GM21526 (cell line): Measurements from ENCODE around the gene TULP1.
"Not testable (repeated sequence)": the region's sequence is repeated elsewhere in the genome, so short reads cannot be mapped to it uniquely, and the experiment has no call there.

Experiments
- ATAC-seq: cut with Tn5 transposase; IDR thresholded peaks from one replicate; pipeline ENCODE4 v1.9.1; 2021; ENCODE audit warnings: moderate library complexity; ENCODE audit not compliant: unreplicated experiment, low FRiP score

Gene TULP1

GRCh38 chr6:35512740-35513139 lies at the start of gene TULP1:
Gene TULP1 (minus strand): TSS chr6:35512896. CDS start chr6:35512858, 38 bp downstream.
- no peak for ATAC-seq

- no peak for ATAC-seq
Measured at GRCh38 chr6:35562060-35562459, 49.4 kb upstream of the TULP1 start.

- ATAC-seq, result no peak
Measured at GRCh38 chr6:35561113-35561512, 48.4 kb upstream of the TULP1 start.

- ATAC-seq, result no peak
Measured at GRCh38 chr6:35558571-35558970, 45.9 kb upstream of the TULP1 start.

- ATAC-seq, result no peak
Measured at GRCh38 chr6:35557239-35557638, 44.5 kb upstream of the TULP1 start.

- ATAC-seq, result no peak
Measured at GRCh38 chr6:35554811-35555210, 42.1 kb upstream of the TULP1 start.

GRCh38 chr6:35553315-35553714 lies 40.6 kb upstream of the TULP1 start:
- ATAC-seq, result no peak

- no peak for ATAC-seq
Measured at GRCh38 chr6:35552285-35552917, 39.7 kb upstream of the TULP1 start.

GRCh38 chr6:35550437-35550836 lies 37.7 kb upstream of the TULP1 start:
- ATAC-seq, result no peak

GRCh38 chr6:35547676-35548075 lies 35.0 kb upstream of the TULP1 start:
- ATAC-seq, result no peak

GRCh38 chr6:35544769-35545361 lies 32.2 kb upstream of the TULP1 start:
- no peak for ATAC-seq

- ATAC-seq, result no peak
Measured at GRCh38 chr6:35543459-35544193, 30.9 kb upstream of the TULP1 start.

GRCh38 chr6:35541836-35542235 lies 29.1 kb upstream of the TULP1 start:
- ATAC-seq, result no peak

- ATAC-seq, result no peak
Measured at GRCh38 chr6:35539223-35539622, 26.5 kb upstream of the TULP1 start.

- not testable (repeated sequence) for ATAC-seq
Measured at GRCh38 chr6:35535847-35536246, 23.2 kb upstream of the TULP1 start.

GRCh38 chr6:35534407-35535170 lies 21.9 kb upstream of the TULP1 start:
- no peak for ATAC-seq

GRCh38 chr6:35533981-35534380 lies 21.3 kb upstream of the TULP1 start:
- ATAC-seq, result no peak

- ATAC-seq, result no peak
Measured at GRCh38 chr6:35532126-35532525, 19.4 kb upstream of the TULP1 start.

- no peak for ATAC-seq
Measured at GRCh38 chr6:35524380-35525020, 11.8 kb upstream of the TULP1 start.
